Uterus (tissue), 2 donors: ENCODE measurements around the gene JAM3.
A peak's percentile ranks its signal among the peaks of the same experiment; 100 is the strongest.

Source experiments
- POLR2A ChIP-seq, 2 donors: fragments of 450-650 bp; IDR thresholded peaks; one replicate each; pipeline ENCODE4 v1.6.1; 2016; ENCODE audit warnings: antibody characterized with exemption in 2 of 2, mild to moderate bottlenecking in 1 of 2, moderate library complexity in 1 of 2
- TF ChIP-seq, protein P1 (sequence below), 4 experiments: fragments of 200-600 bp in 2 of 4; fragments of 450-650 bp in 2 of 4; sonication (generic) in 2 of 4; IDR thresholded peaks; one replicate each; pipeline ENCODE4 v1.5.1; 2016 to 2019; ENCODE audit warnings: antibody characterized with exemption in 4 of 4, mild to moderate bottlenecking in 2 of 4, moderate library complexity in 1 of 4

DNA sequence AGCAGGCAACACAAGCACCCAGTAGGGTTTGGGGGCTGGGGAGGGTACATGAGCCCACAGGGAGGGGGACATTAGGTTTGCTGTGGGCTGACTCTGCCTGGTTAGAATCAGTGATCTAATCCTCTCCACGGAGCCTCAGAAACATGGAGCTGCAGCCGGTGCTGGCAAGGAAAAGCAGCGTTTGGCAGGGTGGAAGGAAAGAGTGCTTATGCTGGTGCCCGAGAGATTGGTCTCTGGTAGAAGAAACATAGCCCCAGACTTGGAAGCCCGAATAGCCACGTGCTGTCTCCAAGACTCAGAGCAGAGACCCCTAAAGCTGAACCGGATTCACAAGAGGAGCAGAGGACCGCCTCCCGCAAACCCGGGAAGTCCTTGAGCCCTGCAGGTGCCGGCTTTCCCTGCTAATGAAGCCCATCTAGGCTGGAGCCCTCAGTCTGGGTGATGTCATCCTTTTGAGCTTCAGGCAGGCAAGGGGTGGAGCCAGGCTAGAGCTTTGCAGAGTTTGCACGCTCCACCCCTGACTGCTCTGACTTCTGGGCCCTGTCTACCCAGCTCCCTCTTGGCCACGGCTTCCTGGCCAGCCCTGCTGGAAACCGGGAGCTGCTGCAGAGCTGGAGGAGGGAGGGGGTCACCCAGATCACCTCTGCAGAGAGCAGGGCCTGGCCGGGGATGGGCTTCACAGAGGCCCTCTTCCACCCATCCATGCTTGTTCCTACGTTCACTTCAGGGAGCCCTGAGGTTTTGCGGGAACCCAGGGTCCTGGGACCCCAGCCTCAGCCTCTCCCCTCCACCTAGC lies 35.0 kb upstream of the JAM3 start:
- TF ChIP-seq, protein P1, sequence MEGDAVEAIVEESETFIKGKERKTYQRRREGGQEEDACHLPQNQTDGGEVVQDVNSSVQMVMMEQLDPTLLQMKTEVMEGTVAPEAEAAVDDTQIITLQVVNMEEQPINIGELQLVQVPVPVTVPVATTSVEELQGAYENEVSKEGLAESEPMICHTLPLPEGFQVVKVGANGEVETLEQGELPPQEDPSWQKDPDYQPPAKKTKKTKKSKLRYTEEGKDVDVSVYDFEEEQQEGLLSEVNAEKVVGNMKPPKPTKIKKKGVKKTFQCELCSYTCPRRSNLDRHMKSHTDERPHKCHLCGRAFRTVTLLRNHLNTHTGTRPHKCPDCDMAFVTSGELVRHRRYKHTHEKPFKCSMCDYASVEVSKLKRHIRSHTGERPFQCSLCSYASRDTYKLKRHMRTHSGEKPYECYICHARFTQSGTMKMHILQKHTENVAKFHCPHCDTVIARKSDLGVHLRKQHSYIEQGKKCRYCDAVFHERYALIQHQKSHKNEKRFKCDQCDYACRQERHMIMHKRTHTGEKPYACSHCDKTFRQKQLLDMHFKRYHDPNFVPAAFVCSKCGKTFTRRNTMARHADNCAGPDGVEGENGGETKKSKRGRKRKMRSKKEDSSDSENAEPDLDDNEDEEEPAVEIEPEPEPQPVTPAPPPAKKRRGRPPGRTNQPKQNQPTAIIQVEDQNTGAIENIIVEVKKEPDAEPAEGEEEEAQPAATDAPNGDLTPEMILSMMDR (IDR thresholded peaks at IDR 0.05): no peak
- TF ChIP-seq POLR2A (IDR thresholded peaks at IDR 0.05): peak; percentile 63 to 90
